PC-3 (cell line): ENCODE data around the gene PCCA. TPM values are rescaled to one million over a fixed set of nuclear protein-coding genes. Genes with fewer than 3 reads are reported as not detected.

Experiments used
- ATAC-seq: fragments of 200-7000 bp; cut with Tn5 transposase; 2 replicates; pipeline ENCODE4 v1.9.1; 2020; ENCODE audit warnings: mild to moderate bottlenecking, moderate library complexity
- BruUV-seq: library from RNA; stranded (reverse); fragments of 400-500 nt; replicated peaks from 2 replicates; lab custom pipeline; 2021; lab: Mats Ljungman, UMichigan
- CTCF ChIA-PET: fragments of 300-600 bp; sonication (Branson Sonifier 250); formaldehyde crosslinking; loops from one replicate; lab custom pipeline; 2022; ENCODE audit warnings: antibody characterized with exemption; lab: Charles Lee
- POLR2A ChIA-PET: fragments of 300-600 bp; sonication (Branson Sonifier 250); formaldehyde crosslinking; loops from one replicate; lab custom pipeline; 2022; ENCODE audit warnings: antibody characterized with exemption; ENCODE audit not compliant: unreplicated experiment; lab: Charles Lee
- DNase-seq: peaks from one replicate; pipeline ENCODE4 v3.0.0-alpha.2; 2015
- H2AFZ ChIP-seq: fragments of 300-600 bp; sonication (generic); 2 replicates; pipeline ENCODE4 v1.6.0; 2016; ENCODE audit warnings: antibody characterized with exemption, low read length
- H3F3A ChIP-seq: fragments of 300-600 bp; sonication (generic); one replicate; pipeline ENCODE4 v1.6.0; 2017; ENCODE audit warnings: antibody characterized with exemption, low read length, control low read depth, mild to moderate bottlenecking; ENCODE audit not compliant: unreplicated experiment
- H3K27ac ChIP-seq: fragments of 300-600 bp; sonication (generic); 2 replicates; pipeline ENCODE4 v1.5.1; 2016; ENCODE audit warnings: mild to moderate bottlenecking, low read length
- H3K27me3 ChIP-seq: fragments of 300-600 bp; sonication (generic); 2 replicates; pipeline ENCODE4 v1.6.1; 2016; ENCODE audit warnings: low read length, mixed read lengths
- H3K36me3 ChIP-seq: fragments of 300-600 bp; sonication (generic); 2 replicates; pipeline ENCODE4 v1.6.1; 2016; ENCODE audit warnings: low read depth, mixed run types, low read length, mixed read lengths
- H3K4me1 ChIP-seq: fragments of 300-600 bp; sonication (generic); 2 replicates; pipeline ENCODE4 v1.5.1; 2016; ENCODE audit warnings: low read length; ENCODE audit not compliant: insufficient read depth
- H3K4me2 ChIP-seq: fragments of 300-600 bp; sonication (generic); 2 replicates; pipeline ENCODE4 v1.6.0; 2016; ENCODE audit warnings: low read length
- H3K4me3 ChIP-seq: fragments of 300-600 bp; sonication (generic); 2 replicates; pipeline ENCODE4 v1.5.1; 2016; ENCODE audit warnings: mild to moderate bottlenecking, low read length, mixed read lengths
- H3K79me2 ChIP-seq: fragments of 300-600 bp; sonication (generic); 2 replicates; pipeline ENCODE4 v1.6.1; 2017; ENCODE audit warnings: low read length, mixed read lengths
- H3K9ac ChIP-seq: fragments of 300-600 bp; sonication (generic); 2 replicates; pipeline ENCODE4 v1.6.0; 2016; ENCODE audit warnings: mild to moderate bottlenecking, low read length
- H3K9me2 ChIP-seq: fragments of 300-600 bp; sonication (generic); replicated peaks from 2 replicates; pipeline ENCODE4 v1.6.1; 2016; ENCODE audit warnings: mixed run types, low read length, mixed read lengths
- H3K9me3 ChIP-seq: fragments of 300-600 bp; sonication (generic); 2 replicates; pipeline ENCODE4 v1.6.1; 2016; ENCODE audit warnings: low read length, mixed read lengths
- H4K20me1 ChIP-seq: fragments of 300-600 bp; sonication (generic); 2 replicates; pipeline ENCODE4 v1.6.1; 2016; ENCODE audit warnings: low read length, mixed read lengths
- EZH2 ChIP-seq: fragments of 300-600 bp; sonication (generic); IDR thresholded peaks from one replicate; pipeline ENCODE4 v1.6.1; 2017; ENCODE audit warnings: antibody characterized with exemption, mild to moderate bottlenecking, low read length; ENCODE audit not compliant: unreplicated experiment
- EZH2phosphoT487 ChIP-seq: fragments of 300-600 bp; sonication (generic); IDR thresholded peaks from 2 replicates; pipeline ENCODE4 v1.6.1; 2018; ENCODE audit warnings: mild to moderate bottlenecking, antibody characterized with exemption, low read length, borderline replicate concordance
- intact Hi-C: fragments of 100-400 bp; cut with micrococcal nuclease; formaldehyde crosslinking; loops from 2 replicates; pipeline ENCODE4 v1.9.0; 2023
- total RNA-seq: library from RNA; depleted of rRNA; stranded (reverse); fragments of >200 nt; gene quantifications from 2 replicates; pipeline ENCODE4 v1.2.3, GENCODE V29; 2014
- TF ChIP-seq, protein P1 (sequence below): fragments of 300-600 bp; sonication (generic); conservative IDR thresholded peaks from 2 replicates; pipeline ENCODE4 v1.5.1; 2017; ENCODE audit warnings: antibody characterized with exemption, low read depth, mild to moderate bottlenecking, low read length

Gene PCCA
- total RNA-seq, 1 experiment from 2014 or later: 10.5 TPM

DNA sequence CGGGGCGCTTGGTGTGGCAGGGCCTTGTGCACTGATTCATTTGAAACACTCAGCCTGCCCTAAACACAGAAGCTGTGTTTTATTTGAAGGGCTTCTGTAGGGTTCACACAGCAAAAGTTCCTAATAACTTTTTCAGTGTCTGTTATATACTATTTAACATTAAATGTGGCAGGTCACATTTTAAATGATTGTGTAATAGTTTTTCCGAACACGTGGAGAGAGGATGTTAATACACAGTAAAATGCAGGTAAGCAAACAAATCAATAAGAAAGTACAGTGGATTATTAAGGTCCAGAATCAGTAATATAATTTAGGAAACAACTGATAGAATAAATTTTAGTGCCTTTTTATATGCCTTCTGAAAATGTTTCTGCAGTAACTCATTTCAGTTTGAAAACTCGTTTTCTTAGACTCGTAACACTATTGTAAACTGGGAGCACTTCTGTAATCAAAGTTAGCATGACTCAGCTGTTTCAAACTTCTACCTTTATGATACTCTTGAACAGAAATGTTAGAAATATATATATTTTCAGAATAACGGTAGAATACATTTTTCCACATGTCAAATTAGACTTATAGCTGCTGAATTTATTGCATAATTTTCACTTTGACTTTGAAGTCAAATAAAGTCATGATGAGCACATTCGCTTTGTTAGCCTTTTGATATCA is 429.6 kb downstream of the PCCA start:
- H3F3A ChIP-seq: no peaks in the 10 kb centered on the region
- H2AFZ ChIP-seq: no peak overlapping the region
- TF ChIP-seq EZH2 (no peak), EZH2phosphoT487 (no peak)
- TF ChIP-seq, protein P1, sequence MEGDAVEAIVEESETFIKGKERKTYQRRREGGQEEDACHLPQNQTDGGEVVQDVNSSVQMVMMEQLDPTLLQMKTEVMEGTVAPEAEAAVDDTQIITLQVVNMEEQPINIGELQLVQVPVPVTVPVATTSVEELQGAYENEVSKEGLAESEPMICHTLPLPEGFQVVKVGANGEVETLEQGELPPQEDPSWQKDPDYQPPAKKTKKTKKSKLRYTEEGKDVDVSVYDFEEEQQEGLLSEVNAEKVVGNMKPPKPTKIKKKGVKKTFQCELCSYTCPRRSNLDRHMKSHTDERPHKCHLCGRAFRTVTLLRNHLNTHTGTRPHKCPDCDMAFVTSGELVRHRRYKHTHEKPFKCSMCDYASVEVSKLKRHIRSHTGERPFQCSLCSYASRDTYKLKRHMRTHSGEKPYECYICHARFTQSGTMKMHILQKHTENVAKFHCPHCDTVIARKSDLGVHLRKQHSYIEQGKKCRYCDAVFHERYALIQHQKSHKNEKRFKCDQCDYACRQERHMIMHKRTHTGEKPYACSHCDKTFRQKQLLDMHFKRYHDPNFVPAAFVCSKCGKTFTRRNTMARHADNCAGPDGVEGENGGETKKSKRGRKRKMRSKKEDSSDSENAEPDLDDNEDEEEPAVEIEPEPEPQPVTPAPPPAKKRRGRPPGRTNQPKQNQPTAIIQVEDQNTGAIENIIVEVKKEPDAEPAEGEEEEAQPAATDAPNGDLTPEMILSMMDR: no peak
- H3K4me2 ChIP-seq: no peak overlapping the region
- H3K9me2 ChIP-seq: no peaks in the 10 kb centered on the region
- POLR2A ChIA-PET: no interaction called here
- H3K27me3 ChIP-seq: no peaks in the 10 kb centered on the region
- H3K9ac ChIP-seq: no peak overlapping the region
- H3K9me3 ChIP-seq: no peaks in the 10 kb centered on the region
- H3K4me3 ChIP-seq: no peak overlapping the region
- H3K27ac ChIP-seq: no peak overlapping the region
- no peaks in the 10 kb centered on the region for H4K20me1 ChIP-seq
- ATAC-seq: no peak
- DNase-seq: no peak
- H3K4me1 ChIP-seq: peaks cover 4% of the 10 kb centered on the region; the same call in 1 of the 2 replicates
- no peaks in the 10 kb centered on the region for H3K79me2 ChIP-seq
- intact Hi-C loops: no loop called here
- CTCF ChIA-PET: no interaction called here
- H3K36me3 ChIP-seq: no peaks in the 10 kb centered on the region; the same call in 1 of the 2 replicates
- BruUV-seq: no TSS peak

DNA sequence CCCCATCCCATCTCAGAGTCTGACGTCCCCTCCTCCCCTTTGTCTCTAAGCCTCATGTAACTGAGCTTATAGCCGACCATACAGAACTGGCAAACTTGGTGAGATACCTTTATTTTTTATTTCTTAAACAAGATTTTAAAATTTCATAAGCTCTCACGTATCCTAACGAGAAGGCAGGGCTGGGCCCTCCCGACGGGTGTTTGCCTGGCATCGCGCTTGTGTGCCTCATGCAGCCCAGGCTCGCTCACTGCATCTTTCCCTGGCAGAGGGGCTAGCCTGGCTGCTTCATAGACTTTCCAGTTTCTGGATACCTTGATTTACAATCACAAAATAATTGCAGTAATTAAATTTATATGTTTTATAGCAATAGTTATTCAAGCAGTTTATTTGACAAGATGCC is 430.7 kb downstream of the PCCA start:
- H3K4me2 ChIP-seq: no peak overlapping the region
- TF ChIP-seq, protein P1: no peak
- no peak for TF ChIP-seq EZH2
- no peak for TF ChIP-seq EZH2phosphoT487
- ATAC-seq: no peak
- no peak overlapping the region for H3K27ac ChIP-seq
- H3K9me2 ChIP-seq: no peaks in the 10 kb centered on the region
- no TSS peak for BruUV-seq
- no peaks in the 10 kb centered on the region for H3K27me3 ChIP-seq
- no peaks in the 10 kb centered on the region for H3F3A ChIP-seq
- no peaks in the 10 kb centered on the region for H3K4me1 ChIP-seq
- H3K9ac ChIP-seq: no peak overlapping the region
- intact Hi-C loops: no loop called here
- no peaks in the 10 kb centered on the region for H4K20me1 ChIP-seq
- no peaks in the 10 kb centered on the region; the same call in 1 of the 2 replicates for H3K36me3 ChIP-seq
- CTCF ChIA-PET: no interaction called here
- no peak overlapping the region for H3K4me3 ChIP-seq
- H3K9me3 ChIP-seq: no peaks in the 10 kb centered on the region
- POLR2A ChIA-PET: no interaction called here
- H2AFZ ChIP-seq: no peak overlapping the region
- DNase-seq: no peak
- H3K79me2 ChIP-seq: no peaks in the 10 kb centered on the region
